ENCODE measurements around the gene PTPRU.

Gene PTPRU

GRCh38 chr1:29330089-29330488 is 93.8 kb downstream of the PTPRU start (continued):
- TF ChIP-seq ZNF518A (tag by site-specific recombination; conservative IDR thresholded peaks at IDR 0.05; ENCODE audit: low read depth) (no peak), ZNF560 (tag by site-specific recombination; IDR thresholded peaks at IDR 0.05; ENCODE audit: borderline replicate concordance) (no peak), ZNF391 (tag by site-specific recombination; IDR thresholded peaks at IDR 0.05; ENCODE audit: borderline replicate concordance, low read depth) (no peak), ZNF223 (tag by site-specific recombination; IDR thresholded peaks at IDR 0.05) (no peak), ZBTB21 (tag by site-specific recombination; IDR thresholded peaks at IDR 0.05) (no peak), KLF1 (tag by site-specific recombination; IDR thresholded peaks at IDR 0.05) (no peak), ZNF362 (tag by site-specific recombination; IDR thresholded peaks at IDR 0.05) (no peak)

- no peaks in the 10 kb centered on the region for H3K9me3 ChIP-seq (ENCODE audit: control insufficient read depth, insufficient read depth, low read depth, low read length)
- H3K4me1 ChIP-seq (ENCODE audit: control insufficient read depth, insufficient read depth, low read length): no peaks in the 10 kb centered on the region
- no peak for TF ChIP-seq ZNF132 (tag by site-specific recombination; IDR thresholded peaks at IDR 0.05; ENCODE audit: borderline replicate concordance)
- no peak for TF ChIP-seq ZNF239 (tag by site-specific recombination; IDR thresholded peaks at IDR 0.05)
- TF ChIP-seq ZBTB11 (tag by site-specific recombination; conservative IDR thresholded peaks at IDR 0.05; ENCODE audit: low read depth): no peak
- no peak for TF ChIP-seq ZNF184 (tag by site-specific recombination; IDR thresholded peaks at IDR 0.05)
- no peak for TF ChIP-seq TRIM28 (IDR thresholded peaks at IDR 0.05; ENCODE audit: borderline replicate concordance, low read length)
- no peak for TF ChIP-seq ZBTB20 (tag by site-specific recombination; IDR thresholded peaks at IDR 0.05)
- no peak for TF ChIP-seq ZNF510 (tag by site-specific recombination; IDR thresholded peaks at IDR 0.05; ENCODE audit: insufficient replicate concordance)
- no peak for TF ChIP-seq ZNF707 (tag by site-specific recombination; IDR thresholded peaks at IDR 0.05)
- no peak for TF ChIP-seq ZNF610 (tag by site-specific recombination; IDR thresholded peaks at IDR 0.05; ENCODE audit: borderline replicate concordance)
- no peak for TF ChIP-seq ZNF311 (tag by site-specific recombination; IDR thresholded peaks at IDR 0.05; ENCODE audit: borderline replicate concordance)
- no peak for TF ChIP-seq ZNF274 (IDR thresholded peaks at IDR 0.05; ENCODE audit: low read length)
- no peak for TF ChIP-seq ZNF274 (tag by site-specific recombination; IDR thresholded peaks at IDR 0.05; ENCODE audit: borderline replicate concordance)
- no peak for TF ChIP-seq ZNF629 (tag by site-specific recombination; IDR thresholded peaks at IDR 0.05)
- H3K4me3 ChIP-seq (ENCODE audit: low read depth, low read length): no peak overlapping the region
- CTCF ChIA-PET: interaction anchor here (0.6 to 4.0 kb wide), 5 partner anchors 10 to 781 kb away, joined by 3 to 35 read pairs (median 5); no protein-coding TSS in a partner anchor
- peaks cover 0 to 24% of the 10 kb centered on the region in 2 experiments; a peak in 1 of 3 replicates for H3K36me3 ChIP-seq (ENCODE audit: control insufficient read depth in 2 of 2, insufficient read depth in 1 of 2, low read length in 2 of 2)
- no peak overlapping the region for H3K27ac ChIP-seq (ENCODE audit: extremely low read depth, low read depth, low read length)
- POLR2A ChIA-PET: no interaction called here
These were observed 94.5 kb downstream of the PTPRU start for GRCh38 chr1:29330856-29331255.
